Measurements from ENCODE around the gene NEDD4L.

DNA sequence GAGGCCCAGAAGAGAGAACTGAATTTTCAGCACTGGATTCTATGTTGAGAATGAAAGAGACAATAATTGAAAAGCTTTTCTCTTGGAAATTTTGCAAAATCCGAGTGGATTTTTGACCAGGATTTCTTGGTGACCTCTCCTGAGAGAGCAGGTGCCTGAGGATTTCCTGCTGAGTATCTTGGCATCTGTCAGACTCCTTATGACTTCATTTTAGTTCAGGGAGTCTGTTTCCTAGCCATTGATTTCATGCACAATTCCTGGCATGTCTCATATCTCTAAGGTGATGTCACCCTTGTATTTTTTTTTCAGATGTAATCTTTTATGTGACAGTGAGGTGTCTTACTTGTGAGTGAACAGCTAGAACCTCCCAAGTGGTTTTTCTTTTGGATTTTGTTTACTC is 195.9 kb downstream of the NEDD4L start:
- TF ChIP-seq, protein P1, sequence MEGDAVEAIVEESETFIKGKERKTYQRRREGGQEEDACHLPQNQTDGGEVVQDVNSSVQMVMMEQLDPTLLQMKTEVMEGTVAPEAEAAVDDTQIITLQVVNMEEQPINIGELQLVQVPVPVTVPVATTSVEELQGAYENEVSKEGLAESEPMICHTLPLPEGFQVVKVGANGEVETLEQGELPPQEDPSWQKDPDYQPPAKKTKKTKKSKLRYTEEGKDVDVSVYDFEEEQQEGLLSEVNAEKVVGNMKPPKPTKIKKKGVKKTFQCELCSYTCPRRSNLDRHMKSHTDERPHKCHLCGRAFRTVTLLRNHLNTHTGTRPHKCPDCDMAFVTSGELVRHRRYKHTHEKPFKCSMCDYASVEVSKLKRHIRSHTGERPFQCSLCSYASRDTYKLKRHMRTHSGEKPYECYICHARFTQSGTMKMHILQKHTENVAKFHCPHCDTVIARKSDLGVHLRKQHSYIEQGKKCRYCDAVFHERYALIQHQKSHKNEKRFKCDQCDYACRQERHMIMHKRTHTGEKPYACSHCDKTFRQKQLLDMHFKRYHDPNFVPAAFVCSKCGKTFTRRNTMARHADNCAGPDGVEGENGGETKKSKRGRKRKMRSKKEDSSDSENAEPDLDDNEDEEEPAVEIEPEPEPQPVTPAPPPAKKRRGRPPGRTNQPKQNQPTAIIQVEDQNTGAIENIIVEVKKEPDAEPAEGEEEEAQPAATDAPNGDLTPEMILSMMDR (IDR thresholded peaks at IDR 0.05): no peak
- no peak for TF ChIP-seq EZH2 (IDR thresholded peaks at IDR 0.05; ENCODE audit: borderline replicate concordance, insufficient read depth, low read depth, low read length, poor library complexity, severe bottlenecking)

All from B cell (primary cell).